HG02763 (cell line): ENCODE measurements around the gene MAP1LC3C.

Experiments
- ATAC-seq: cut with Tn5 transposase; IDR thresholded peaks from one replicate; pipeline ENCODE4 v1.9.1; 2021; ENCODE audit warnings: mild to moderate bottlenecking, moderate library complexity; ENCODE audit not compliant: unreplicated experiment

The MAP1LC3C gene

DNA sequence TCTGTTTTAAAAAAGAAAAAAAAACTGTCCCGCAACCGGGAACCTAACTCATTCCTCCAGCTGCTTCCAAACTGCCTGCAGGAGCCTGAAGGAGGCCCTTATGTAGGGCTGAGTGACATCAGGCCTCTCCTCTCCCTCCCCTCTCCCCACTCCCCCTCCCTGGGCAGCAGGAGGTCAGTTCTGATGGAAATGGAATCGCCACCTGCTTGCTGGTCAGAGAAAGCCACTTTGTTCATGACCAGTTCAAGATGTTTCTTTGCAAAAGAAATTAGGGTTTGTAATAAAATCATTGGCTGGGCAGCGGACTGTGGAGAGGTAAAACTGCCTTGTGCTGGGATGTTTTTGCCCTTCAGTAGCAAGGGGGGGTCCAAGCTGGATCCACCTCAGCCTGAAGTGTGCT, at the start of gene MAP1LC3C:
MAP1LC3C (minus strand) TSS at position 73 of the 400 bp plus-strand sequence. CDS start 90 bp downstream, outside the sequence.
- ATAC-seq, result no peak

DNA sequence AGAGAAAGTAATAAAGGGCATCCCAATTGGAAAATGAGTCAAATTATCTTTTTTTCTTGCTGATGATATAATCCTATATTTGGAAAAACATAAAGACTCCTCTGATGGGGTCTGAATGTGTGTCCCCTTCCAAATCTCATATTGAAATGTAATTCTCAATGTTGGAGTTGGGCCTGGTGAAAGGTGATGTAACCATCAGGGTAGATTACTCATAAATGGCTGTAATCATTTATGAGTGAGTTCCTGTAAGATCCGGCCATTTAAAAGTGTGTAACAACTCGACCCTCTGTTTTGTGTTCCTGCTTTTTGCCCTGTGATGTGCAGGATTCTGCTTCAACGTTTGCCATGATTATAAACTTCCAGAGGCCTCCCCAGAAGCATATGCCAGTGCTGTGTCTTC, 44.3 kb upstream of the MAP1LC3C start:
- ATAC-seq, result no peak

DNA sequence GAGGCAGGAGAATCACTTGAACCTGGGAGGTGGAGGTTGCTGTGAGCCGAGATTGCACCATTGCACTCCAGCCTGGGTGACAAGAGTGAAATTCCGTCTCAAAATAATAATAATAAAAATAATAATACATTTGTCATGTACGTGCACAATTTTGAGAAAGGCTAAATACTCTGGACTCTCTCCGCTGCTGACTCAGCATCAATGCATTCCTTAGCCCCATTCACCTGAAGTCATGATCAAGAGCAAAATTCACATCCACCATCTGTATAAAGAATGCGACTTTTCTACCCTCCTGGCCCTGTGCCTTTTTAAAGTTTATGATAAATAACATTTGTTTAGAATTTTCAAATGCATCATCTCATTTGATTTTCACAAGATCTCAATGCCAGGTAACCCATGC, 35.5 kb upstream of the MAP1LC3C start:
- ATAC-seq, result no peak

DNA sequence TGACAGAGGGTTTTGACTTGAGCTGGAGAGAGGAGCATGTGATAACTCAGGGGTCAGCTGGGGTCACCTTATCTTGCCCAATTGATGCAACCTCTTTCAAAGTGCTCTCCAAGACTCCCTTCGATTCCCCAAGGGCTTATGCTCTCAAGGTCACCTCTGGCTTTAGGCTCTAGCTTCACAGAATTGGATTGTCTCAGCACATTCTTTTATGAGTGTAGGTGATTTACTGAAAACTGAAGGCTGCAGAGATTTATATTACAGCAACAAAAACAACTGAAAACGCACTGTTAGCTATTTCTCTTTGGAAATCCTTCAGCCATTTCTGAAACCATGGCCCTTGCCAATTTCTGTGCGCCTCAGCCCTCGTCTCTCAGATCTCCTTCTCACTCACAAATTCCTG, 34.5 kb upstream of the MAP1LC3C start:
- ATAC-seq, result no peak

DNA sequence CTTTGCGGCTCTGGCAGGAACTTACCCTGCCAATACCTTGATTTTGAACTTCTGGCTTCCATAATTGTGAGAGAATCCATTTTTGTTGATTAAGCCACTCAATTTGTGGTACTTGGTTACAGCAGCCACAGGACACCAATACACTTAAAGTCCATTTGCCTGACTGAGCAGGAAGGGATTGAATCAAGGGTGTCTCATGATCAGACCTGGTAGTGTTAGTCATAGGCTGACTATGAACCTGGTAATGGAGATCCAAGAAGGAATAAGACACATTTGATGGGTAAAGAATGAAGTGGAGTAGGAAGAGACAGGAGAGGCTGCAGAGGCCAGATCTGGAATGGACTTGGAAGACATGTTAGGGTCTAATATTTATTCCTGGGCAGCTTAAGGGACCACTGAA, 31.2 kb upstream of the MAP1LC3C start:
- no peak for ATAC-seq

DNA sequence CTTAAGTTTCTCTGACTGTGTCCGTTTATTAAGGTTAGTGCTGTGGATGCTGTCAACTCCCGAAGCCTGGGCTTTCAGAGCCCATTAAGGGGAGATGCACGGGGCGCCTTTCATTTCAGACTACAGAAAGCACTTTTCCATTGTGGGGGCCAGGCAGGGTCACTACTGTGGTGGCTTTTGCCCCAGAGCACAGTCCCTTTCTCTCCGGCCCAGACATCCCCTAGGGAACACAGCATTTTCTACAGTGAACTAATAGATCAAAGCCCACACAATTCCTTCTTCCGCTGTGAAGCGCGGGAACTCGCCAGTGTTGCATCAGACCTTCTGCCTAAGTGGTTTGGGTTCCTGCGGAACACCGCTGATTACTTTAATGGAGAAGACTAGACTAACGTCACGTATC, 26.8 kb upstream of the MAP1LC3C start:
- ATAC-seq, result no peak

DNA sequence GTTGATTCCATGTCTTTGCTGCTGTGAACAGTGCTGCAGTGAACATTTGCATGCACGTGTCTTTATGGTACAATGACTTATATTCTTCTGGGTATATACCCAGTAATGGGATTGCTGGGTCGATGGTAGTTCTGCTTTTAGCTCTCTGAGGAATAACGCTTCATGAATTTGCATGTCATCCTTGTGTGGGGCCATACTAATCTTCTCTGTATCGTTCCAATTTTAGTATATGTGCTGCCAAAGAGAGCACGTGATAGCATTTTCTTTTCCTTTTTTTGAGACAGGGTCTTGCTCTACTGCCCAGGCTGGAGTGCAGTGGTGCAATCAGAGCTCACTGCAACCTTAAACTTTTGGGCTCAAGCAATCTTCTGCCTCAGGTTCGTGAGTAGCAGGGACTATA, 24.9 kb upstream of the MAP1LC3C start:
- no peak for ATAC-seq

DNA sequence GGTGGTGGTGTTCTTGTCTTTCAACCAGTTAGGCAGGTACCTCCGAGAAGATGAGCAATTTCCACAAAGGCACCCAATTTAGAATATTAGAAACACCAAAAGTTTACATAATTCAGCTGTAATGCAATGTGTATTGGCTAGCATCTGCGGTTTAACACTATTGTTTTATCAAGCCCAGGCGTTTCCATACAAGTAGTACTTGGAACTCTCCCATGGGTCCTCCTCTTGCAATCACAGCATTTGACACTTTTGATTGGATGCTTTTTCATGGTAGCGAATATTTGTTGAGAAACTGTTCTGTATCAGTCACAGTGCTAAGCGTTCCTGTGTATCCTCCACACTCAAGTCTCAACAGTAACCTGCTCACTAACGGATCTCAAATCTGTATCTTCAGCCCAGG, 20.1 kb upstream of the MAP1LC3C start:
- no peak for ATAC-seq

DNA sequence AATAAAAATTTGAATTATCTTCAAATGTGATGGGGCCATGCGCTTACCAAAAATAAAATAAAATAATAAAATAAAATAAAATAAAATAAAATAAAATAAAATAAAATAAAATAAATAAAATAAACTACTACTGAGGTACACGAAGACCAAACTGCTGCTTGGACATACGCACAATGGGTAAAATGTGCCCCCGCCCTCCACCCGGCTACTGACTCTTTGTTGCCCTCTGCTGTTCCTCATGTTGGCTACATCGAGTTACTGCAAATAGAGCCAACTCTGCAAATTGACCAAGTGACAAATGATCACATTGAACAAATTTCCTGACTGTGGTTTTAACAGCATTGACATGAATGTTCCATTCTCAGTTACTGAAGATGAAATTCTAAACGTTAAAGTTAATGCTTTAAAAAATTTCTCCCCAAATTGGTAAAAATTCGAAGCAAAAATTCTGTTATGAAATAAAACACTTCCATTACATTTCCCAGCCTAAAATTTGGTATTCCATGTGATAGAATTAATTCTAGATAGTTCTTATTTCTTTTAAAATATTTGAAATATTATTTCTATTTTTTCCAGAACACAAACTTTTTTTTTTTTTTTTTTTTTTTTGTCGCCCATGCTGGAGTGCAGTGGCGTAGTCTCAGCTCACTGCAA, 18.8 kb upstream of the MAP1LC3C start:
- peak; percentile 66 for ATAC-seq

DNA sequence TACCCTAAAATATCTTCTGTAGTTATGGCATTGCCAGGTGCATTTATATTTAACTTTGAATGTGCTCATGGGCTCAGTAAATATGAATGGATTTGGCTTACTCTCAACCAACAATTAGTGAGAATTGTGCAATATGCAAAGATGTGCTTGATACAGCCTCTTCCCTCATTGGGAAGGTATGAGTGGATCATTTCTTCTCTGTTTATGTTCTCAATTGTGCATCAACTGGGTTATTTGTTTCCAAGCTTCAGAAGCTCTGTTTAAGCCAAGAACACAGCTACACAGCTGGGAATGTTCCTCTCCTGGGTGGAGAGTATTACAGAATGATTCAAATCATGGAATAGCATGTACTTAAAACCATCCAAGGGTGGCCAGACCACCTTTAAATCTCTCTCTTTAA, 17.6 kb upstream of the MAP1LC3C start:
- ATAC-seq, result no peak

DNA sequence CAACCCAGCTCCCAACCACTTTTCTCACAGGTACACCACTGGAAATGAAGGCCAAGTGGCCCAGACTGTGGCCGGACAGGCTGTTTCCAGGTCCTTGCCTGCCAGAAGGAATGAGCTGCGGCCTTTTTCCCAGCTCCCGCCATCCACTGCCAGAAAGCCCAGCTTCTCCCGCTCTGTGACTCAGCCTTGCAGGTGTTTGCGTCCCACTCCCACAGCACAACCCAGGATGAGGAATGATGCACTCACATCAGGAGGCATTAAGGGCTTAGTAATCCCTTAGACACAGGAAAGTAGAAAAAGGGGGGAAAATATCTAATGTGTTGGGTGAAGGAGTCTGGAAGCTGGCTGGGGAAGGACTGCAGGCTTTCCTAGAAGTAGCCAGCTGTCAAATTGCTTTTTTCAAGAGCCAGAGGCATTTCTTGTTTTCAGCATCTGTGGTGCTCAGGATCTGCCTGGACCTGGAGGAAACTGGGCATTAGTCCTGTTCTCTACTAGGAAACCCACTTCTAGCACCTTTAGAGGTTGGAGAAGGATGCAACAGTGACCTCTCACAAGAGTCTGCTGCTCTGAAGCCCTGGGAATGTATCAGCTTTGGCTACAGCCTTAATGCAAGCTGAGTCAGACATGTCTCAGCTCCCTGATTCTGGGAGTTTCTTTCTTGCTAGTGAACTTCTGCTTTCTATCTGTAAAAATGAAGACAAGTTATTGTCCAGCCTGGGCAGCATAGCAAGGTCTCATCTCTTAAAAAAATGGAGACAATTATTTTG, 13.2 kb upstream of the MAP1LC3C start:
- no peak for ATAC-seq

DNA sequence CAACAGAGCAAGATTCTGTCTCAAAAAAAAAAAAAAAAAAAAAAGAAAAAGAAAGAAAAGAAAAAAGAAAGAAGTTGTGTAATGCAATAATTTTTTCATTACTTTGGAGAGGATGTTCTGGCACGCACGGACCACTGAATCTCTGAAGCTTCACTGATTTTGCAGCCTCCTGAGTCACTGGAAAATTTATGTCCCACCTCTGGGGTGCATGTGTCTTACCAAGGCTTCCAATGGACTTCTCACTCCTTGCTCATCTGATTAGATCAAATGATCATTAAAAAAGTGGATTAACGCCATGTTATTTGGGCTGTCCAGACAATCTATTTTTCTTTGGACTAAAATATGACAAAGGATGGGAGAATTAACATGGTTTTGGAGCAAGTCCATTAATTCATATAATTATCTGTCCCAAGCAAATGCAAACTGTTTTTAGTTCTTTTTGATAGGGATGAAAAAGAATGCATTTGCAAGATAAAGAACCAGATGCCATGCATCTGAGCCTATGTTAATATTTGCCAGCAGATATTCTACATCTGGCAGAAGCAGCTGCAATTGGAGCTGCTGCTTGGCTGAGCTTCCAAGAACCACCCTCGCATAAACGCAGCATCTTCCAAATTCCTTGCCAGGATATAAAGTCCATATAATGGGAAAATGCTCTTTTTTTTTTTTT, 10.1 kb upstream of the MAP1LC3C start:
- ATAC-seq, result no peak

DNA sequence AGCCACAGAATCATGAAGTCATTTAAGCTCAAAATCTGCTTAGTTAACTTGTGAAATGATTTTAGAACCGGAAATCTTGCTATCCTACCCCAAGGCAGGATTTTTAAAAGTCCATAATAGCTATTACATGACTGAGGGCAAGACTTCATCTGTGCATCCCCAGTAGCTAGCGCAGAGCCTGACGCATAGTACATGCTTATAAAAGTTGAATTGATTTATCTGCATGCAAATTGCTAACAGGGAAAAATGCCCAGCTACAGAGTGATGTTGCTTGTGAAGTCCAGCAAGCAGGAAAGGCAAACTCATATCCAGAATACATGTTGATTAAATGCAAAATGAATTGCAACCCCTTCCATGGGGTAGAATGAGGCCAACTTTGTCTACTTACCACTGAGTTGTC, 8.1 kb upstream of the MAP1LC3C start:
- no peak for ATAC-seq

DNA sequence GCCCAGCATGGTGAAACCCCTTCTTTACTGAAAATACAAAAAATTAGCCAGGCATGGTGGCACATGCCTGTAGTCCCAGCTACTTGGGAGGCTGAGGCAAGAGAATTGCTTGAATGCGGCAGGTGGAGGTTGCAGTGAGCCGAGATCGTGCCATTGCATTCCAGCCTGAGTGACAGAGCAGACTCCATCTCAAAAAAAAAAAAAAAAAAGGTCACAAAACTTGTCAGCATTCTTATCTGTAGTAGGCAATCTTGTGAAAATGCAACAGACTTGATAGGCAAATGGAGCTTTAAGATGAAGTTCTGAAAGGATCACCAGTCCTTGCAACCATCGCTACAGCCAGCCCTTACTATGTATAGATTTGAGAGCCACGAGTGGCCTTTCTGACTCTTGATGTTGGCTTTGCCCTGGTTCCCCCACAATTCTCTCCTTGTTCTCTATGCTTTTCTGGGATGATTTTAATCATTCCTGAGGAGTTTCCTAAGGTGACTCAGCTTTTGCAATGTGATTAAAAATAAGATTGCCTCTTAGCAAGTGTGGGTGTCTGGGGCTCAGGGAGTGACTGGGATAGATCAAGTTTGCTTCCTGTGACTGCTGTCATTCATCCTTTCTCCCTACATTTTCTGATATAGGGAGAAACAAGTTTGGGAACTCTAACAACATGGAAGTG, 7.1 kb upstream of the MAP1LC3C start:
- no peak for ATAC-seq

DNA sequence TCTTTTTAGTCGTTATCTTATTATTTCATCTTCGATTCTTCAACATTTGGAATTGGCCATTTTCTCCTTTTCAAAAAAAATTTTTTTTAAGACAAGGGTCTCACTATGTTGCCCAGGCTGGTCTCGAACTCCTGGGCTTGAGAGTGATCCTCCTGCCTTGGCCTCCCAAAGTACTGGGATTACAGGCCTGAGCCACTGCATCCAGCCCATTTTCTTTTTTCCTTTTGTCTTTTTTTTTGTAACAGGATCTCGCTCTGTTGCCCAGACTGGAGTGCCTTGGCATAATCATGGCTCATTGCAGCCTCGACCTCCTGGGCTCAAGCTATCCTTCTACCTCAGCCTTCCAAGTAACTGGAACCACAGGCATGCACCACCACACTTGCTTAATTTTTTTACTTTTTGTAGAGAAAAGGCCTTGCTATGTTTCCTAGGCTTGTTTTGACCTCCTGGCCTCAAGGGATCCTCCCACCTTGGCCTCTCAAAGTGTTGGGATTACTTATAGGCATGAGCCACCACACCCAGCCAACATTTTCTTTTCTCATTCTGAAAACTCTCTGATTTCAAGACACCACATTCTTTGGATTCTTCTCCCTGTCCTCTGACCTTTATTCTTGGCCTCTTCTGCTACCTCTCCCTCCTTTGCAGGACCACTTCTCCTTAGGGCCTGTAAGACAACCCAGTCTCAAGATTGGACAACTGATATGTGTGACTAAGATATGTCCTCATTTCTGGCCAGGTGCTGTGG, 6.0 kb upstream of the MAP1LC3C start:
- no peak for ATAC-seq

DNA sequence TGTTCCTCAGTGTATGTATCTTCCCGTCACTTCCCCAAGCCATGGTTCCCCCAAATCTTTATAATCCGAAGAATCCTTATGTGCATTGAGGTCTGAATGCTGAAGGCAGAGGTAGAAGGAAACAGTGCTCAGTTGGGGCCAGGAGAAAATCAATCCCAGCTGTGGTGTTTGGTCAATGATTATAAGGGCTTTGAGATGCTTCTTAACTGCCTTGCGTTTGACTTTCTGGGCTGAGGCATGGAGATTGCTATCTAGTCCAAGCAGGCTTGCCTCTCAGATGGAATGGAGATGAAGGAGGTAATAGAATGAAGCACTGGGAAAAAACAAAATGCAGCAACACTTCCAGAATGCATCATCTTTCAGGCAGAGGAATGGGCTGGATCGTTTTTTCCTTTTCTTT, 3.6 kb upstream of the MAP1LC3C start:
- no peak for ATAC-seq

DNA sequence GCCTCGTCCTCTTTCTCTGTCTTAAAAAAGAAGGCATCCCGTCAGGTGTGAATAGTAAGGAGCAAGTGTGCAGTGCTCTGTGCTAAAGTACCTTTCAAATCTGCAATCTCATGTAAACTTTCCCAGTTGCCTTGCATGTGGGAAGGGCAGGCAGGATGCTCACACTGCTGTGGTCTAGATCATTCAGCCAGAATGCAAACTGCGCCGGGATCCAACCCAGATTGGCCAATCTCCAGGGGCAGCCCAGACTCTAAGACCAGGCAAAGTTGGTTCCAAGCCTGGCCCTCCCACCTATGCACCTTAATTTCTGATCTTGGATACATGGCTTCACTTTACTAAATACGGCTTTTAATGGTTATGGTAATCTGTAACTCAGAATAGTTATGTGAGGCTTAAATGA, 3.2 kb upstream of the MAP1LC3C start:
- ATAC-seq, result no peak

DNA sequence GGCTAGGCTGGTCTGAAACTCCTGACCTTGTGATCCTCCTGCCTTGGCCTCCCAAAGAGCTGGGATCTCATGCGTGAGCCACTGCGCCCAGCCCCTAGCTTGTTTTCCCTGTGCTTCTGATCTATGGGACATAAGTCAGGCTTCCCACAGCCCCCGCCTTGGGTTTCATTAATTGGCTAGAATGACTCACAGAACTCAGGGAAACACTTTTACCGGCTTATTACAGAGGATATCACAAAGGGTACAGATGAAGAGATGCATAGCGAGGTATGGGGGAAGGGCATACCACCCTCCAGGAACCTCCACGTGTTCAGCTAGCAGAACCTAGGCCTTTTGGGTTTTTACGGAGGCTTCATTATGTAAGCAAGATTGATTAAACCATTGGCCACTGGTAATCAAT, 1.5 kb upstream of the MAP1LC3C start:
- ATAC-seq, result no peak

DNA sequence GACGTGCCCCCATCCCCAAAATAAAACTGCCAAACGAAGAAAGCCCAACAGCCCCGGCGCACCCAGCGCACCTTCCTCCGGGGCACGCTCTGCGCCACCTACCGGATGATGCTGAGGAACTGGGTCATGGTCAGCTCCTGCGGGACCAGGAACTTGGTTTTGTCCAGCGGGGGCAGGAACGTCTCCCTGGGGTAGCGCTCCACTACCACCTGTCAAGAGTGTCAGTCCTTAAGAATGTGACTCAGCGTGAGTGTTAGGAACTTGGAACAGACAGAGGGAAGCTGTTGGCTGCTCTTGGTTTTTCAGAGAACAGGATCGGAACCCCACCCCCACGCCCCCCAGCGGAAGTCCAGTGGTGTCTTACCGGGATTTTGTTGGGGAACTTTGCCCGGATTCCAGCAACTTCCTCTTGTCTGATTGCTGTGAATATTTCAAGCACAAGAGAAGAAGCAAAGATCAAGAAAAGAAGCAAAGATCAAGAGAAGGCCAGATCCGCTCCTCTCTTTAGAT, 431 bp downstream of the MAP1LC3C start:
- peak; percentile 74 for ATAC-seq

DNA sequence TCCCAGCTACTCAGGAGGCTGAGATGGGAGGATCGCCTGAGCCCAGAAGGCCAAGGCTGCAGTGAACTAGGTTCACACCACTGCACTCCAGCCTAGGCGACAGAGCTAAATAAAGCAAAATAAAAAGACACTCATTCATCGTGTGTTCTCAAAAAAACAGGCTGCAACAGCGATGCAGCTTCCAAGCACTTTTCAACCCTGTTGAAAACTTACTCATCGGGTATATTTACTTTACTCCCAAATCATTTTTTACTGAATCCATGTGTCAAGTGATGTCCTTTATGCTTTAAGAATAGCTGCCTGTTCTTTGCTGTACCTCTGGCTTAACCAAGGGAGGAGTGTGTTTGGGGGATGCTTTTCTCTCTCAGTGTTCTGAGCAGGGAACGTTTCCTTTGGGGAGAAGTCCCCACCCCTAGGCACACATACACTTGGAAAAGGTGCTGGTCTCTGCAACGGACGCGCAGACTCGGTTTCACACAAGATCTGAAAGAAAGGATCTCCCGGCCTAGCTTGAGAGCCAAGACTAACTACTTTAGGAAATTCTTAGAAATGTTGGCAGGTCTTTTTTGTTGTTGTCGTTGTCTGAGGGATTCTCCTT, 1.4 kb downstream of the MAP1LC3C start:
- no peak for ATAC-seq
